Measurements from ENCODE around the gene CAMK2G.

The CAMK2G gene

GRCh38 chr10:73915206-73915851, 41.0 kb upstream of the CAMK2G start:
- H3K27ac ChIP-seq = no peak overlapping the region
- TF ChIP-seq, protein P1, sequence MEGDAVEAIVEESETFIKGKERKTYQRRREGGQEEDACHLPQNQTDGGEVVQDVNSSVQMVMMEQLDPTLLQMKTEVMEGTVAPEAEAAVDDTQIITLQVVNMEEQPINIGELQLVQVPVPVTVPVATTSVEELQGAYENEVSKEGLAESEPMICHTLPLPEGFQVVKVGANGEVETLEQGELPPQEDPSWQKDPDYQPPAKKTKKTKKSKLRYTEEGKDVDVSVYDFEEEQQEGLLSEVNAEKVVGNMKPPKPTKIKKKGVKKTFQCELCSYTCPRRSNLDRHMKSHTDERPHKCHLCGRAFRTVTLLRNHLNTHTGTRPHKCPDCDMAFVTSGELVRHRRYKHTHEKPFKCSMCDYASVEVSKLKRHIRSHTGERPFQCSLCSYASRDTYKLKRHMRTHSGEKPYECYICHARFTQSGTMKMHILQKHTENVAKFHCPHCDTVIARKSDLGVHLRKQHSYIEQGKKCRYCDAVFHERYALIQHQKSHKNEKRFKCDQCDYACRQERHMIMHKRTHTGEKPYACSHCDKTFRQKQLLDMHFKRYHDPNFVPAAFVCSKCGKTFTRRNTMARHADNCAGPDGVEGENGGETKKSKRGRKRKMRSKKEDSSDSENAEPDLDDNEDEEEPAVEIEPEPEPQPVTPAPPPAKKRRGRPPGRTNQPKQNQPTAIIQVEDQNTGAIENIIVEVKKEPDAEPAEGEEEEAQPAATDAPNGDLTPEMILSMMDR (conservative IDR thresholded peaks at IDR 0.05) = no peak

GRCh38 chr10:73914036-73914435, 39.7 kb upstream of the CAMK2G start:
- TF ChIP-seq, protein P1 (conservative IDR thresholded peaks at IDR 0.05) = no peak
- no peak overlapping the region for H3K27ac ChIP-seq

DNA sequence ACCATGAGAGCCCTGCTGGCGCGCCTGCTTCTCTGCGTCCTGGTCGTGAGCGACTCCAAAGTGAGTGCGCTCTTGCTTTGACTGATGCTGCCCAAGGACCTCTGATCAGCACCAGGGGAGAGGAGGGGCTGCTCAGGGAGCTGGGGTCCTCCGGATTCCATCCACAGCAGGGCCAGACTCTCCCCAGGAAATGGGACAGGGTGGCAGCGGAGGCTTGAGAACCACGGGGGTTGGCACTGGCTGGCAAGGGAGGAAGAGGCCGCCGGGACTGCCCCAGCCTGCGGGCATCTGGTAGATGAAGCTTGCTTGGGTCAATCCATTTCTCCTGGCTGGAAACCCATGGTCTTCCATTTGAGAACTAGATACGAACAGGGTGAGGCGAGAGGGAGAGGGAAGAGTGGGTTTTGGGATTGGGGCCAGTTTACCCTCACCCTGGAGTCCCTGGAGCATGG, 37.2 kb upstream of the CAMK2G start:
- TF ChIP-seq, protein P1 (conservative IDR thresholded peaks at IDR 0.05) = no peak
- no peak overlapping the region; the same call in 1 of the 2 replicates for H3K27ac ChIP-seq

DNA sequence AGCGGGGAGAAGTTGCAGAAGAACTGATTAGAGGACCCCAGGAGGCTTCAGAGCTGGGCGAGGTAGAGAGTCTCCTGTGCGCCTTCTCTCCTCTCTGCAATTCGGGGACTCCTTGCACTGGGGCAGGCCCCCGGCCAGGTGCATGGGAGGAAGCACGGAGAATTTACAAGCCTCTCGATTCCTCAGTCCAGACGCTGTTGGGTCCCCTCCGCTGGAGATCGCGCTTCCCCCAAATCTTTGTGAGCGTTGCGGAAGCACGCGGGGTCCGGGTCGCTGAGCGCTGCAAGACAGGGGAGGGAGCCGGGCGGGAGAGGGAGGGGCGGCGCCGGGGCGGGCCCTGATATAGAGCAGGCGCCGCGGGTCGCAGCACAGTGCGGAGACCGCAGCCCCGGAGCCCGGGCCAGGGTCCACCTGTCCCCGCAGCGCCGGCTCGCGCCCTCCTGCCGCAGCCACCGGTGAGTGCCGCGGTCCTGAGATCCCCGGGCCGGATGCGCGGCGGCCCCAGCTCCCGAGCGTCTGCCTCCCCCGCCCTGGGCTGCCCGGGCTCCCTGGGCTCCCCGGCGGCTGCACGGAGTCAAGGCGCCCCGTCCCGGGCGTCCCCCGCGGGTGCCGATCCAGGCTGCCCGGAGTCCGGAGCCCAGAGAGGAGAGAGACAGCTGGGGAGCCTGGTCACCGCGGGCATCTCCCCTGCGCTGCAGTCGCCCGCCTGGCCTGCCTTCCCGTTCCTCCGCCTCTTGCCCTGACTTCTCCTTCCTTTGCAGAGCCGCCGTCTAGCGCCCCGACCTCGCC, 36.6 kb upstream of the CAMK2G start, which contains the start of gene PLAU:
TSS of gene PLAU (plus strand) at position 369 of the 789 bp plus-strand sequence. CDS start 424 bp downstream, outside the sequence.
- TF ChIP-seq, protein P1 (conservative IDR thresholded peaks at IDR 0.05) = no peak
- peak within 1 kb of the TSS; percentile 20; the same call in 1 of the 2 replicates for H3K27ac ChIP-seq

DNA sequence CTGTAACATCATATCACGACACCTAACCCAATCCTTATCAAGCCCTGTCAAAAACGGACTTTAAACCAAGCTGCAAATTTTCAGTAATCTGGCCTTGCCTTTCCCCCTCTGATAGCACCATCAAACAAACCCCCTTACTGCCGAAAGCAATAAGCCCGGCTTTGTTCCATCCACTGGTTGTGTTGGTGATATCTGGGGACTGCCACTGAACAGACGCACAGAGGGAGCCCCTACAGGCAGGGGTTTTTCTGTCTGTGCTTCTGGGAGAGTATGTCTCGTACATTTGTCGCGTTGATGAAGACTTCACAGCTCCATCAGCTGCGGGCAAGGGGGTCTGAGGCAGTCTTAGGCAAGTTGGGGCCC, 36.0 kb upstream of the CAMK2G start:
- TF ChIP-seq, protein P1 (conservative IDR thresholded peaks at IDR 0.05) = no peak
- no peak overlapping the region for H3K27ac ChIP-seq

GRCh38 chr10:73909540-73910115, 35.3 kb upstream of the CAMK2G start:
- H3K27ac ChIP-seq = no peak overlapping the region
- TF ChIP-seq, protein P1 (conservative IDR thresholded peaks at IDR 0.05) = no peak

DNA sequence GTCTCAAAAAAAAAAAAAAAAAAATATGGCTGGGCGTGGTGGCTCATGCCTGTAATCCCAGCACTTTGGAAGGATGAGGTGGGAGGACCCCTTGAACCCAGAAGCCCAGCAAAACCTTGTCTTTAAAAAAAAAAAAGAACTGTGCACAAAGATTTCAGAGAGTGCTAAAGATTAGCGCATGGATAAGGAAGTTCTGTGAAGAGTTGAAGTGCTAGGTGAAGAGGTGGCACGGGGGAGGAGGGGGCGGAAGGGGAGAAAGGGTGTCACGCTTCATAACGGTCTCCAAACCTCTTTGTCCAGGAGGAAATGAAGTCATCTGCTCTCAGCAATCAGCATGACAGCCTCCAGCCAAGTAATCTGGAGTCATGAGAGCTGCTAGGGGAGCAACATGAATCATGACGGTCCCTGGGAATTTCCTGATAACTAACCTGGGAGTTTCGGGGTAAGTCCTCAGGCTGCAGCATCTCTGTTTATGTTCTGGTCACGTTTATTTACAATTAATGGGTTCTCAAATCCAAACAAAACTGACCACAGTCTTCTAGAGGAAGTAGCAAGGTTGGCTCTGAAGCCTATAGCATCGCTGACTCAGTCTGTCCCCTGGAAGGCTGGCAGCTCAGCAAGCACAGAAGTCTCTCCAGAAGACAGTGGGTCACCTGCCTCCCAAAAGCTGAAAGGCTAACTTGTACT, 34.6 kb upstream of the CAMK2G start:
- TF ChIP-seq, protein P1 (conservative IDR thresholded peaks at IDR 0.05) = no peak
- no peak overlapping the region for H3K27ac ChIP-seq
